ENCODE data around the gene TPRX2.
"Not testable (repeated sequence)": the region's sequence is repeated elsewhere in the genome, so short reads cannot be mapped to it uniquely, and the experiment has no call there.

The TPRX2 gene

DNA sequence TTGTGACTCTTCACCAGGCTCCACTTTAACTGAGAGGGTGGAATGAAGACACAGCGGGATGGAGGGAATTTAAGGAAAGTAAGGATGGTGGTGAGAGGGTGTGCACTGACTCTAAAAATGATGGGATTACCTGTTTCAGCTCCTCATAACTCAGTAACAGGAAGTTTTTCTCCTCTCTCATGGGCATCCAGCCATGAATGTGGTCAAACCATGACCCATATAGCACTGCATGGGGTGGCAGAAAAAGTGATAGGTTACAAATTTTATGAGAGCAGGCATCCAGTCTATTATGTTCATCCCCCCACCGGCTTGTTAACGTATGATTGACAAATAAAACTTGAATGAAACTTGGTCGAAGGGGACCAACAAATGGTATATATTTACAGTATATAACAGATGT, 19.9 kb downstream of the TPRX2 start:
- H3K27ac Mint-ChIP-seq = no peak overlapping the region
- no peaks in the 10 kb centered on the region for H3K36me3 Mint-ChIP-seq (ENCODE audit: low read depth)
- TF ChIP-seq, protein P1, sequence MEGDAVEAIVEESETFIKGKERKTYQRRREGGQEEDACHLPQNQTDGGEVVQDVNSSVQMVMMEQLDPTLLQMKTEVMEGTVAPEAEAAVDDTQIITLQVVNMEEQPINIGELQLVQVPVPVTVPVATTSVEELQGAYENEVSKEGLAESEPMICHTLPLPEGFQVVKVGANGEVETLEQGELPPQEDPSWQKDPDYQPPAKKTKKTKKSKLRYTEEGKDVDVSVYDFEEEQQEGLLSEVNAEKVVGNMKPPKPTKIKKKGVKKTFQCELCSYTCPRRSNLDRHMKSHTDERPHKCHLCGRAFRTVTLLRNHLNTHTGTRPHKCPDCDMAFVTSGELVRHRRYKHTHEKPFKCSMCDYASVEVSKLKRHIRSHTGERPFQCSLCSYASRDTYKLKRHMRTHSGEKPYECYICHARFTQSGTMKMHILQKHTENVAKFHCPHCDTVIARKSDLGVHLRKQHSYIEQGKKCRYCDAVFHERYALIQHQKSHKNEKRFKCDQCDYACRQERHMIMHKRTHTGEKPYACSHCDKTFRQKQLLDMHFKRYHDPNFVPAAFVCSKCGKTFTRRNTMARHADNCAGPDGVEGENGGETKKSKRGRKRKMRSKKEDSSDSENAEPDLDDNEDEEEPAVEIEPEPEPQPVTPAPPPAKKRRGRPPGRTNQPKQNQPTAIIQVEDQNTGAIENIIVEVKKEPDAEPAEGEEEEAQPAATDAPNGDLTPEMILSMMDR (IDR thresholded peaks at IDR 0.05; ENCODE audit: unreplicated experiment in 3 of 3) = no peak
- H3K27me3 Mint-ChIP-seq (ENCODE audit: low read depth) = peaks cover 6% of the 10 kb centered on the region
- peaks cover 2% of the 10 kb centered on the region for H3K9me3 Mint-ChIP-seq
- no peak overlapping the region for H3K4me3 Mint-ChIP-seq
- no peaks in the 10 kb centered on the region for H3K4me1 Mint-ChIP-seq

GRCh38 chr19:47879385-47879784, 20.4 kb downstream of the TPRX2 start:
- H3K4me3 Mint-ChIP-seq; H3K27me3 Mint-ChIP-seq (ENCODE audit: low read depth); H3K4me1 Mint-ChIP-seq; H3K27ac Mint-ChIP-seq; H3K36me3 Mint-ChIP-seq (ENCODE audit: low read depth); H3K9me3 Mint-ChIP-seq: not testable (repeated sequence)

GRCh38 chr19:47881757-47882156, 22.7 kb downstream of the TPRX2 start:
- H3K27me3 Mint-ChIP-seq (ENCODE audit: low read depth) = peaks cover 9% of the 10 kb centered on the region
- TF ChIP-seq, protein P1 (IDR thresholded peaks at IDR 0.05; ENCODE audit: unreplicated experiment in 3 of 3) = no peak
- no peaks in the 10 kb centered on the region for H3K36me3 Mint-ChIP-seq (ENCODE audit: low read depth)
- no peaks in the 10 kb centered on the region for H3K4me1 Mint-ChIP-seq
- peaks cover 2% of the 10 kb centered on the region for H3K9me3 Mint-ChIP-seq
- H3K27ac Mint-ChIP-seq = no peak overlapping the region
- no peak overlapping the region for H3K4me3 Mint-ChIP-seq

- Mint-ChIP-seq H3K4me3 (no peak overlapping the region), H3K9me3 (peaks cover under 1% of the 10 kb centered on the region), H3K27me3 (ENCODE audit: low read depth) (peaks cover 6% of the 10 kb centered on the region), H3K27ac (no peak overlapping the region), H3K4me1 (no peaks in the 10 kb centered on the region), H3K36me3 (ENCODE audit: low read depth) (no peaks in the 10 kb centered on the region)
- TF ChIP-seq, protein P1 (IDR thresholded peaks at IDR 0.05; ENCODE audit: unreplicated experiment in 3 of 3) = no peak
Measured at GRCh38 chr19:47882890-47883289, 23.9 kb downstream of the TPRX2 start.

DNA sequence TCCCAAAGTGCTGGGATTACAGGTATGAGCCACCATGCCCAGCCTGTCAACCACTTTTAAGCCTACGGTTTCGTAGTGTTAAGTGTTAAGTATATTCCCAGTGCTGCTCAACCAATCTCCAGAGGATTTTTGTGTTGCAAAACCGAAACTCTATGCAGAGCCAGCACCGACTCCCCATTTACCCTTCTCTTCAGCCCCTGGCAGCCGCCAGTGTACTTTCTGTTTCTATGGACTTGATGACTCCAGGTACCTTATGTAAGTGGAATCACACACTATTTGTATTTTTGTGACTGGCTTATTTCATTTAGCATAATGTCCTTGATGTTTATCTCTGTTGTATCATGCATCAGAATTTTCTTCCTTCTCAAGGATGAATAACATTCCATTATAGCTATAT, 26.0 kb downstream of the TPRX2 start:
- Mint-ChIP-seq H3K36me3 (ENCODE audit: low read depth) (no peaks in the 10 kb centered on the region), H3K9me3 (no peaks in the 10 kb centered on the region), H3K4me3 (no peak overlapping the region), H3K27me3 (ENCODE audit: low read depth) (peaks cover 3% of the 10 kb centered on the region), H3K4me1 (no peaks in the 10 kb centered on the region), H3K27ac (no peak overlapping the region)
- TF ChIP-seq, protein P1 (IDR thresholded peaks at IDR 0.05; ENCODE audit: unreplicated experiment in 3 of 3) = no peak

GRCh38 chr19:47886010-47886559, 27.1 kb downstream of the TPRX2 start, which contains the start of gene SULT2A1:
SULT2A1 (minus strand) TSS chr19:47886315; CDS start chr19:47886257, 58 bp downstream.
- H3K27ac Mint-ChIP-seq = no peak within 1 kb of the TSS
- H3K27me3 Mint-ChIP-seq (ENCODE audit: low read depth) = peaks cover 3% of the 10 kb centered on the region
- no peak within 1 kb of the TSS for H3K4me3 Mint-ChIP-seq
- TF ChIP-seq, protein P1 (IDR thresholded peaks at IDR 0.05; ENCODE audit: unreplicated experiment in 3 of 3) = no peak
- H3K36me3 Mint-ChIP-seq (ENCODE audit: low read depth) = no peaks in the 10 kb centered on the region
- H3K4me1 Mint-ChIP-seq = peaks cover 4% of the 10 kb centered on the region
- H3K9me3 Mint-ChIP-seq = no peaks in the 10 kb centered on the region

All from nephron (organoid).